ENCODE data around the gene ACACA.

Gene ACACA

DNA sequence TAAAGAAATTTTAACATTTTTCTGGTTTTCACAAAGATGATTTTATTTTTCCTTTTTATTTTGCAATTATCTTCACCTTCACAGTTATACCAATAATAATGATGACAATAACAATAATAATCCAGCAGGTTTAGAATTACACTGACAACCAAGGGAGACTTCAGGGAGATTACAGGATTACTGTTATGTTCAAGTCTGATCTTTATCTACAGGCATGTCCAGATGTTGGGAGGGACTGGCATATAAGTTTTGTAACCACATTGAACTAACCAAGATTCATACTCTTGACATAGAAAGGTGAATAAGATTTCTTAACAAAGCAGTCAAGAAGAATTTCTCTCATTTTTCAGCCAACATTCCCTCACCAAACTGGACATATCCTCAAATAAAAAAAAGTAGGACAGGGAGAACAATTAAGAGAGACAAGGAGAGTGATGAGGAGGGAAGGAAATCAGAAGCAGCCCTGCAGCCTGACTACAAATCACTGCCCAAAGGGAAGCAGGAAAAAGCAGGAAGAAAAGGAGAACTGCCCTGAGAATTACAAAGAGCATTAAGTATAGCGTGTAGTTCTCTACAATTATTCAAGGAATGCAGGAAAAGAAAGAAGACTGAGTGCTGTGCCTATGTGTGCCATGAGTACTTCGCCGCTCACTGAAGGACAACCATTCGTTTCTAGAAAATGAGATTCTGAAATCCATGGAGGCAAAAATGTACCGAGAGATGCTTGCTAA is 186.6 kb downstream of the ACACA start:
- no peak for DNase-seq

DNA sequence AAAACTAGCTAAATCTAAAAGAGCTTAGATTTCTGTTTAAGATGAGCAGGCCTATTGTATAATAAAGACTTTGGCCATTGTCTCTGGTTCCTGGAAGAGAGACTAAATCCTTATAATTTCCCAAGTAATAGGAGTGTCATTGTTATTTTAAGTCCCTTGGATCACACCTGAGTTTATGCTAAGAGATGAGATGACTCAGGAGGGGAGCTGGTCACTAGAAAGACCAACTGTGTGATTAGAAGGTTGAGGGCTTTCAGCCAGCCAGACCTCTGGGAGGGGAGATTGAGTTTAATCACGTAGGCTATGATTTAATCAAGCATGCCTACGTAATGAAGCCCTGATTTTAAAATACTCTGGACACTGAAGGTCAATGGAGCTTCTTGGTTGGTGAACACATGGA is 187.8 kb downstream of the ACACA start:
- no peak for DNase-seq

DNA sequence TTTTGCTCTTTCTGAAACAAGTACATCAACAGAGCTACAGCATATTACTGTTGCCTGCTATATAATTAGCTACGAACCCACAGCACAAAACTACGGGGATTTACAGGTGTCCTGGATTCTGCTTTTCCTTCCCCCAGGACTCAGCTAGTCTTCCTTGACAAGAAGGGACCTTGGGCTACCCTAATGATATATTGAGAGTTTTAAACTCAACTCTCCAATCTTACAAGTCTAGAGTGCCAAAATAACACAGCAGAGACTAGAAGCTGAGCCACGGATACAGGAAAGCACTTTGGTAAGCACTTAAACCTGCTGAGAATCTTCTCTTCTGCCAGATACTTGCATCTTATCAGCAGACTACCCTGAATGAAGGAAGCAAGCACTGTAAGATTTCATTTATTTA is 192.2 kb downstream of the ACACA start:
- no peak for DNase-seq

DNA sequence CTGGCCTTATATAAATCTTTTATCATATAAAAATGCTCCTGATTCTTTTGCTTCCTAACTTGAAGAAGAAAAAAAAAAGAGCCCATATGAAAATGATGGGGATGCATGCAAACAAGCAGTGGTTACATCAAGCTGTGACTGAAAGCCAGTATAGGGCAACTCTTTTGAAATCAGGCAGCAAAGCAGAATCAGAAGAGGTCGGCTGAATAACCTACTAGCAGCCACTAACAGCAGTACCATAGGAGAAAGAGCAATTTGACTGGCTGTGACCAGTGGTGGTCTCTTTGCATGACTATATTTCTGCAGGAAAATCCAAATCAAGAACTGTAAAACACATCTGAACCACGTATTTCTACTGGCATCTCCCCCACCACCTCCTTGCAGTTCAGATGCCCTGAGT is 192.7 kb downstream of the ACACA start:
- DNase-seq, result no peak

DNA sequence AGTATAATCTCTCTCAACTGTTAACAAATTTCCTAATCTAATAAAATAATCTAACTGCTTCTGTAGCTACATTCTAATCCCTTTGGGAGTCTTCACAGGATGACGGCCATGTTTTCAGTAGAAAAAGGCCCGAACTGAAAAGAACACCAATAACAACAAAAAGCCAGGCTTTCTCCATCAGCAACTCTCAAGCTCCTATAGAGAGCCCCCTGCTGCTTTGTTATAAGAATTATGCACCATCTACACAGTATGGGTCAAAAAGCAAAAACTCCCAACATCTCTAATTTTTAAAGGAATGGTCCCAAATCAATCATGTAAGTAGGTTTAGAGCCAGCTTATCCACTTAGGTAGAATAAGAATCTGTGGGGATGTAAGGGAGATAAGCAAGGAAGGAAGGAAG is 194.5 kb downstream of the ACACA start:
- peak; percentile 26 for DNase-seq

DNA sequence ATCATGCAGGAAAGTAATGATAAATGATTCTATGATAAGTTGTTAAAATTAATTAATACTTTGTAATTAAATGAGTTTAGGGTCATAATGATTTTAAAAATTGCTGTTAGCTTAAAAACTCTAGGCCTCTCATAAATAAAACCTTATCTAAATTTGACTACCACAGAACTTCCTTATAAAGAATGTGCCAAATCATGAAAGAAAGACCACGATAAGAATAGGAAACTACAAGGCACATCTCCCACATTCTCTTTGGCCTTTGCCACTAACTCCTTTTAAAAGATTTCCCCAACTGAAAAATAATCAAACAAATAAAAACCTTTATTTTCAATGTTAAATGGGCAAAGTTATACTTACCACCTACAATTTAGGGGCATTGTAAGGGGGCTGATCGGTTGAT is 195.5 kb downstream of the ACACA start:
- peak; percentile 40 for DNase-seq

GRCh38 chr17:37207103-37207502 is 199.5 kb downstream of the ACACA start:
- DNase-seq, result no peak

- no peak for DNase-seq
These were observed 200.3 kb downstream of the ACACA start for GRCh38 chr17:37206299-37206698.

DNA sequence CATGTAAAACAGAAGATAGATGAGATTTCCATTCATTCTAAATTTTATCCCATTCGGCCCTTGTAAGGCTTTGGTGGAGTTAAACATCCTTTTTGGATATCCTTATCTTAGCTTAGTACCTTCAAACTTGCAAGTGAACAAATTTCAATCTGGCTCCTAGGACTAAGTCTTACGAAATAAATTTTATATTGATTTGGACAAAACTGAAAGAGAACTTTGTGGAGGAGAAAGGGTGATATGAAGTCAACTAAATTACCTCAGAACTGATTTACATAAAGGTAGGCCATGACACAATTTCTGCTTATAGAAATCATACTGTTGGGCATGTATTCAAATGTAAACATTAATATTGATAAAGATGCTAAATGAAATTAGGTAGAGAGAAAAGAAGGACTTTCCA is 206.1 kb downstream of the ACACA start:
- no peak for DNase-seq

DNA sequence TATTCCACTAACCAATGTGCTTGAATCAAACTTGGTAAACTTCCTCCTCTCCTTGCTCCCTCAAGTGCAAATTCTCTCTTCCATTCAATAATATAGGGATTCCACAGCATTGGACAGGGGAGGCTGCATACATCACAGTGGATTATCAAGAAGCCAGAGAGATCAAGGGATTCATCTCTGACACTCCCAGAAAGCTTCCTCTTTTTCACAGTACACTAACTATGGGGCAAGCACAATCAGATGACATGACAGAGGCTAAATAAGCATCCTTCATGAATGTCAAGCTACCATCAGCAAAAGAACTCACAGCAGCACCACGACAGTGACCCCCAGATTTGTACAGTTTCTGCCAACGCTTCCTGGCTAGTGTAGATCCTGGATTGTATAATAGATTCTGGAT is 209.3 kb downstream of the ACACA start:
- no peak for DNase-seq

- DNase-seq, result peak; percentile 12
These were observed 212.4 kb downstream of the ACACA start for GRCh38 chr17:37194208-37194607.

DNA sequence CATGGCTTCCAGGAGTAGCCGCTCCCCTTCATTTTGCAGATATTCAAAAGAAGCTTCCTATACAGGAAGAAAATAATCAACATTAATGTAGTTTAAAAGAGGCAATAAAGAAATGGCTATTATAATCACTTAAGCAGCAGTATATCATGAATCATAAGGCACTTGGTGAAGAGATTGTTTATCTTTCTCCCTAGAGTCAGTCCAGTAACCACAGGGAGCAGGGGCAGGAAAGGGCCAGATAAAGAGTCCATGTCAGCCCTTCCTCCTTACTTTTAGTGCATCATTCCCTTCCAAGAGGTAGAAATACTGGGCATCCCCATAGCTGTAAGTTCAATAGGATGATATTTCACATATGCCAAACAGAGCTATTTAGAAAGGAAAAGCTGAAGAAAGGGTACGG is 215.4 kb downstream of the ACACA start:
- DNase-seq, result peak; percentile 3

- DNase-seq, result no peak
These were observed 216.1 kb downstream of the ACACA start for GRCh38 chr17:37190493-37190892.

DNA sequence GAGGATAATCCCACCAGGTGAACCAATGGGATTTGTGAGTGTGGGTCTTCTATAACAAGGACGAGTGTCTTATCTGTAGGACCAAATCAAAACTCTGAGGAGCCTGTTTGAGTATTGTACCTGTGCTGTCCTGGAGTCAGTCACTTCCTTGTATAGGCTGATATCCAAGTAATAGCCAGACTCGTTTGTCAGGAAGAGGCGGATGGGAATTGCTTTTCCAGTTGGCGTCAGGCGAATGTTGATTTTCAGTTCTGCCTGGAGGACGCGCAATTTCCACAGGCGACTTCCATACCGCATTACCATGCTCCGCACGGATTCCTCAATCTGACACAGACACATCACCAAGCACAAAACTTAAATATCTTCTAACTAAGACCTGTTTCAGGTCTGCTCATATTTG is 218.5 kb downstream of the ACACA start:
- no peak for DNase-seq

DNA sequence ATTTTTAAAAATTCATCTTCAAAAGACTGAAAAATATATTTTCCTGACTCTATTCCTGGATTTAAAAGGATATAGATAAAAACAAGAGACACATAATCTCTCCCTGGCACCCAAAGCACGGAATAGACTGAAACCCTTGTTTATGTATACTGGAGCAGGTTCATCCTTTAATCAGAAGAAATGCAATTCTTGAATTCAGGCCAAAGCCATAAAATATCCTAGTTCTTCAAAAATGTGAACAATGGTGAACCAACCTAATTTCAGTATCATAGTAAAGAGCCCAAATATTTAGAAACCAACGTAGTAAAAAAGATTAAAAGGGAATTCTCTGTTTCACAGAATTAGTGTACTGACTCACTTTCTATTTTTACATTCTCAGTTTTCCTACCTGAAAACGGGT is 219.4 kb downstream of the ACACA start:
- DNase-seq, result no peak

GRCh38 chr17:37182786-37183465 is 223.7 kb downstream of the ACACA start:
- no peak for DNase-seq

- no peak for DNase-seq
These were observed 226.3 kb downstream of the ACACA start for GRCh38 chr17:37180376-37180775.

- no peak for DNase-seq
These were observed 226.7 kb downstream of the ACACA start for GRCh38 chr17:37179893-37180292.

- no peak for DNase-seq
These were observed 229.3 kb downstream of the ACACA start for GRCh38 chr17:37177254-37177870.

DNA sequence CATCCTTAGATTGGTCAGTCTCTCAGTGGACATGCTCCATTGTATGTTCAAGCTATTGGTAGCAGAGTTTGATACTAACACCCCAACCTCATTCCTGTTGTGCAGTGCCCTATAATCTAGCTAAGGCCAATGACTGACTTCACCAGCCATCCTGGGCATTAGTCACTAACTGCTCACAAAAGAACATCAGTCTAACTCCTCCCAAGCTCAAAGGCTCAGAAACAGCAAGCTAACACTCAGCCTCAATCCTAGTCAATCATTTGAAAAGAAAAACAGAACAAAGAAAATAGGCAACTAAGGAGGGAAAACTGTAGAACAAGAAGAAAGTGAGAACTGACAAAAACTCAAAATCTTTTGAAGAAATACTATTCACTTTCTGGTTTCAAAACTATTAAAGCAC is 229.9 kb downstream of the ACACA start:
- DNase-seq, result no peak

- no peak for DNase-seq
These were observed 232.4 kb downstream of the ACACA start for GRCh38 chr17:37174205-37174604.

DNA sequence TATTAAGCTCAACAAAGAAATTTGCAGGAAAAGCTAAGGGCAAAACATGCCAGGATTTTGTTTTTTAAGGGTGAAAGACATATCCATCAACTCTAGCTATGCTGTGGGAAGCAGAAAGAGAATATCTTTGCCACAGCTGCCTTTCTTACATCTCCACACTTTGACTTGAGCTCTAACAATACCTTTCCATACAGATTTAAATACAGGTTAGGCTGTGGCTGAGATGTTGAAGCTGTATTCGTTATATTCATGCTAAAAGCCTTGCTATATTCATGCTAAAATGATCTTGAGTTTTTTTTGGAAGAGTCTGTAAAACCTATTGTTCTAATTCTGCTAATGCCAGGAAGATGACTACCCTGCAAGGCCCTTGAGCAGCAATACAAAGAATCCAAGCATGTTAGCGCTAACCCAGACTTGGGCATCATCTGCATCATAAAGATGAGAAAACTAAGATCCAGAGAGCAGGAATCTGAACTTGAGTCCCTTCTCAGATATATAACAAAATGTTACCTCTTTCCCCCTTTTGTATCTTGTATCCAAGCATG is 235.7 kb downstream of the ACACA start:
- DNase-seq, result no peak

DNA sequence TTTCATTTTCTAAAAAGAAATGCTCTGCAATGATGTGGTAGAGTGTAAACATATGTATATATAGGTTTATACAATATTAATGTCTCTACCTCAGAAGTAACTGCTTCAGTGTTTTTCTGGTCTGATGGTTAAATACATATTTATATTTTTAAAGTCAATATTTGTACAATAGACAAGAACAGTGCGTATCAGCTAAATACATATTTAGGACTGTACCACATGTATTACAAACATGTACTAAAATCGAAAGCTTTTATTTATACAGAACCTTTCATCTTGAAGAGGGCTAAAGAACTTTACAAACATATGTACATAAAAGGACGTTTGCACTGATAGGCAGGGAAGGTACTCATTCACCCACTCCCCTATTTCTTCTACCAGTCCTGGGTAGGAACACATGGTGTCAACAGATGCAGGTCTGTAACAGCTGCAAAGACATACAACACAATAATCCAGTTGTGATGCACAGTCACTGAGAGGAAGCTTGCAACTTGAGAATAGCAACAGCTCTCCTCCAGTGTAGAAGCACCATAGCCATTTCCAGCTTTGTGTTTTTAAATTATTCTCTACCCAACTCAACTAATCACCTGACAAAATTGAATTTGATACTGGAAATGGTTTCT is 237.8 kb downstream of the ACACA start:
- no peak for DNase-seq

GRCh38 chr17:37167756-37168155 is 238.9 kb downstream of the ACACA start:
- no peak for DNase-seq
